NCI-H2107 treated with DMSO at 0.1 percent for 48 hours (cell line): ENCODE results near the gene SMARCA4.
"Not testable (repeated sequence)": the region's sequence is repeated elsewhere in the genome, so short reads cannot be mapped to it uniquely, and the experiment has no call there.

ENCODE experiments used
- DNase-seq: peaks from one replicate; lab custom pipeline; 2025; ENCODE audit not compliant: unreplicated experiment; lab: John Stamatoyannopoulos, UW

The SMARCA4 gene

DNA sequence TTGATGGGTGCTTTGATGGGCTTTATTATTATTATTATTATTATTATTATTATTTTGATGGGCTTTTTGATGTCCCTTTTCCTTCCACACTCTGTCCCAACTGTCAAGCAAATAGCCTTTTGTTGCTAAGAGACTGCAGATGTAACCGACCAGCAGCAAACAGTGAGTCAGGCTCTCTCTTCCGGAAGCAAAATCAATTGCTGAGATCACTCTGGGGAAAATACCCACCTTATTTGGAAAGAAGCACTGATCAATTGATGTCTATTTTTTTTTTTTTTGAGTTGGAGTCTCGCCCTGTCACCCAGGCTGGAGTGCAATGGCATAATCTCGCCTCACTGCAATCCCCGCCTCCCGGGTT lies 131.3 kb downstream of the SMARCA4 start:
- DNase-seq, result no peak

DNA sequence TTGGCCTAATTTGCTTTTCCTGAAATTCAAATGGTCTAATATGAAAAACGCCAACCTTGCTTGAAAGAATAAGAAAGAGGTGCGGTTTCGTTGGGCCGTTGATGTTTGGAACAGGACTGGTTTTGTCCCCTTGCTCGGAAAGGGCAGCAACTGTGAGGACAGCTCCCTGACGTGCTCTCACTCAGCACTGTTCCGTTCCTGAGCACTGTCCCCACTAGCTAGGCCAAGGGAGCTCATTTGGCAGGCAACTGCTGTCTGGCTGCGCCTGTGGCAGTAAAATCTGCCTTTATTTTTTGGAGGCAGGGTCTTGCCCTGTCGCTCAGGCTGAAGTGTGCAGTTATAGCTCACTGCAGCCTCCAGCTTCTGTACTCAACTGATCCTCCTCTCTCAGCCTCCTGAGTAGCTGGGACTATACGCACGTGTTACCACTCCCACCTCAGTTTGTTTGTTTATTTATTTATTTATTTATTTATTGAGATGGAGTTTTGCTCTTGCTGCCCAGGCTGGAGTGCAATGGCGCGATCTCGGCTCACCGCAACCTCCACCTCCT lies 132.9 kb downstream of the SMARCA4 start:
- no peak for DNase-seq

DNA sequence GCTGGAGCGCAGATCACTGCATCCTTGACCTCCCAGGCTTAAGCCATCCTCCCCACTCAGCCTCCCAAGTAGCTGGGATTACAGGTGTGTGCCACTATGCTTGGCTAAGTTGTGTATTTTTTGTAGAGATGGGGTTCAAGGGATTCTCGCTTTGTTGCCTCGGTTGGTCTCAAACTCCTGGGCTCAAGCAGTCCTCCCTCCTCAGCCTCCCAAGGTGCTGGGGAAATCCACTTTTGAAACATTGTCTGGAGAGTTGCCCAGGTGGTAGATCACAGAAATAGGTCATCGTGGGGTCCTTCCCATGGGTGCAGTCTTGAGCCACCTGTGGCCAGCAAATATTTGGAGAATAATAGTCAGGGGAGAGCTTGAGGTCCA lies 133.7 kb downstream of the SMARCA4 start:
- no peak for DNase-seq

DNA sequence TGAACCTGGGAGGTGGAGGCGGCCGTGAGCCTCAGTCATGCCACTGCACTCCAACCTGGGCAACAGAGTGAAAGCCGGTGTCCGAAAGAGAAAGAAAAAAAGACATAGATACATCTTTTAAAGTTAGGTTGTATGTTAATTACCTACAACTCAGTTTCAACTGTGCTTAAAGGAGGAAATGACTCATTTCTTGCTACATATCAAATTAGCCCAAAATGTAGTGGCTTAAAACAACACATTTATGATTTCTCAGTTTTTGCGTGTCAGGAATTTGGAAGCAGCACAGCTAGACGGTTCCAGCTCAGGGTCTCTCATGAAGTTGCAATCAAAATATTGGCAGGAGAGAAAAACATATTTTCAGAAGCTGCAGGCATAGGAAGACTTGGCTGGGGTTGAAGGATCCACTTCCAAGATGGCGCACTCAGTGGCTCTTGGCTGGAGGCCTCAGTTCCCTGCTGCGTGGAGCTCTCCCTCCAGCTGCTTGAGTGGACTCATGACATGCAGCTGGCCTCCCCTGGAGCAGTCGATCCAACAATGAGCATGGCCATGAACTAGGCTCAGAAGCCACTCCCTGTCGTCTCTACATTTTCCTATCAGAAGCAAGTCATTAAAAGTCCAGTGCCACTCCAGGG lies 135.5 kb downstream of the SMARCA4 start:
- no peak for DNase-seq

- DNase-seq, result not testable (repeated sequence)
Measured at GRCh38 chr19:11097367-11097766, 136.5 kb downstream of the SMARCA4 start.

- no peak for DNase-seq
Measured at GRCh38 chr19:11098327-11098726, 137.5 kb downstream of the SMARCA4 start.

- DNase-seq, result no peak
Measured at GRCh38 chr19:11098861-11099260, 138.0 kb downstream of the SMARCA4 start.

DNA sequence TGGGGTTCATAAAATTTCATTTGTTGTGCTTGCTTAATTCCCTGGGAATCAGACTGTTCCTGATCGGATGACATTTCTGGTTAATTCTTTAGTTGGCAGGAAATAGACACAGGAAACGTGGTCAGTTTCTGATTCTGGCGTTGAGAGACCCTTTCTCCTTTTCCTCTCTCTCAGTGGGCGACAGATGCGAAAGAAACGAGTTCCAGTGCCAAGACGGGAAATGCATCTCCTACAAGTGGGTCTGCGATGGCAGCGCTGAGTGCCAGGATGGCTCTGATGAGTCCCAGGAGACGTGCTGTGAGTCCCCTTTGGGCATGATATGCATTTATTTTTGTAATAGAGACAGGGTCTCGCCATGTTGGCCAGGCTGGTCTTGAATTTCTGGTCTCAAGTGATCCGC lies 139.2 kb downstream of the SMARCA4 start:
- no peak for DNase-seq

DNA sequence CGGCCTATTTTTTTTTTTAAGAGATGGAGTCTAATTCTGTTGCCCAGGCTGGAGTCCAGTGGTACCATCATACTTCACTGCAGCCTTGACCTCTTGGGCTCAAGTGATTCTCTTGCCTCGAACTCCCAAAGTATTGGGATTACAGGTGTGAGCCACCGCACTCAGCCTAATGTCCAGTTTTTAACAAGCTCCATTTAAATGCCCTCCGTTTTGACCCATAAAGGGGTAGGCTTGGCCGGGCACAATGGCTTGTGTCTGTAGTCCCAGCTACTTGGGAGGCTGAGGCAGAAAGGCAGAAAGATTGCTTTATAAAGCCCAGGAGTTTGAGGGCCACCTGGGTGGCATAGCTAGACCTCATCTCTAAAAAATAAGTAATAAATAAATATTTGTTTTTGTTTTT lies 140.2 kb downstream of the SMARCA4 start:
- no peak for DNase-seq

DNA sequence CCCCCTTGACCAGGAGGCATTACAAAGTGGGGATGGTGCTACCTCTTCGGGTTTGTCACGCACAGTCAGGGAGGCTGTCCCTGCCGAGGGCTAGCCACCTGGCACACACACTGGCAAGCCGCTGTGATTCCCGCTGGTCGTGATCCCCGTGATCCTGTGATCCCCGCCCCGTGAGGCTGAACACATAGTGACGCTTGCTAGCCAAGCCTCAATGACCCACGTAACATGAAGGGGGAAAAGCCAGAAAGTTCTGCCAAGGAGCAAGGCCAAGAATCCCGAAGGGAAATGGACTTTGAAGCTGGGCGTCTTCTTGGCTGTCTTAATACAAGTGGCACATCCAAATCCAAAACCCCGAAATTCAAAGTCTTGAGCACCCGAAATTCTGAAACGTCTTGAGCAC lies 142.1 kb downstream of the SMARCA4 start:
- DNase-seq, result no peak

DNA sequence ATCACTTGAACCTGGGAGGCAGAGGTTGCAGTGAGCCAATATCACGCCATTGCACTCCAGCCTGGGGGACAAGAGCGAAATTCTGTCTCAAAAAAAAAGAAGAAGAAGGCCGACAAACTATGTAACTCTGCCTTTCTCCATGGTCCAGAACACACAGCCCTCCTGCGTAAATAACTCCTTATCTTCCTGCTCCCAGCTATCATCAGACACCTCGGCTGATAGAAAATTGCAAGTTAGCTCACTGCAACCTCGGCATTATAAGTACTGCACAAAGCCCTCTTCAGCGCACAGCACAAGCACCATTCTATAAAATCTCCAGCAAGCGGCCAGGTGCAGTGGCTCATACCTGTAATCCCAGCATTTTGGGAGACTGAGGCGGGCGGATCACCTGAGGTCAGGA lies 142.8 kb downstream of the SMARCA4 start:
- not testable (repeated sequence) for DNase-seq

DNA sequence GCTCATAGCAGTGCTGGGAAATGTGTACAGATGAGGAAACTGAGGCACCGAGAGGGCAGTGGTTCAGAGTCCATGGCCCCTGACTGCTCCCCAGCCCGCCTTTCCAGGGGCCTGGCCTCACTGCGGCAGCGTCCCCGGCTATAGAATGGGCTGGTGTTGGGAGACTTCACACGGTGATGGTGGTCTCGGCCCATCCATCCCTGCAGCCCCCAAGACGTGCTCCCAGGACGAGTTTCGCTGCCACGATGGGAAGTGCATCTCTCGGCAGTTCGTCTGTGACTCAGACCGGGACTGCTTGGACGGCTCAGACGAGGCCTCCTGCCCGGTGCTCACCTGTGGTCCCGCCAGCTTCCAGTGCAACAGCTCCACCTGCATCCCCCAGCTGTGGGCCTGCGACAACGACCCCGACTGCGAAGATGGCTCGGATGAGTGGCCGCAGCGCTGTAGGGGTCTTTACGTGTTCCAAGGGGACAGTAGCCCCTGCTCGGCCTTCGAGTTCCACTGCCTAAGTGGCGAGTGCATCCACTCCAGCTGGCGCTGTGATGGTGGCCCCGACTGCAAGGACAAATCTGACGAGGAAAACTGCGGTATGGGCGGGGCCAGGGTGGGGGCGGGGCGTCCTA lies 144.3 kb downstream of the SMARCA4 start:
- no peak for DNase-seq

DNA sequence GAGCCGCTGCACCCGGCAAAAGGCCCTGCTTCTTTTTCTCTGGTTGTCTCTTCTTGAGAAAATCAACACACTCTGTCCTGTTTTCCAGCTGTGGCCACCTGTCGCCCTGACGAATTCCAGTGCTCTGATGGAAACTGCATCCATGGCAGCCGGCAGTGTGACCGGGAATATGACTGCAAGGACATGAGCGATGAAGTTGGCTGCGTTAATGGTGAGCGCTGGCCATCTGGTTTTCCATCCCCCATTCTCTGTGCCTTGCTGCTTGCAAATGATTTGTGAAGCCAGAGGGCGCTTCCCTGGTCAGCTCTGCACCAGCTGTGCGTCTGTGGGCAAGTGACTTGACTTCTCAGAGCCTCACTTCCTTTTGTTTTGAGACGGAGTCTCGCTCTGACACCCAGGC lies 145.6 kb downstream of the SMARCA4 start:
- no peak for DNase-seq

DNA sequence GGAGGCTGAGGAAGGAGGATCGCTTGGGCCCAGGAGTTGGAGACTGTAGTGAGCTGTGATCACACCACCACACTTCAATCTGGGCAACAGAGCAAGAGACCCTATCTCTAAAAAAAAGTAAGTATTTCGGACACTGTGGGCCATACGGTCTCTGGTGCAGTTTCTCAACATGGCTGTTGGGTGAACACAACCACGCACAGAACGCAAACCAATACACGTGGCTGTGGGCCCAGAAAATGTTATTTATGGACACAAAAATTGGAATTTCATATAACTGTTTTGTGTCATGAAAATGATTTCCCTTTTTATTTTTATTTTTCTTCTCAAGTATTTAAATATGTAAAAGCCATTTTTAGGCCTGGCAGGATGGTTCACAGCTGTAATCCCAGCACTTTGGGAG lies 147.9 kb downstream of the SMARCA4 start:
- no peak for DNase-seq

- DNase-seq, result no peak
Measured at GRCh38 chr19:11111117-11111770, 150.4 kb downstream of the SMARCA4 start.

GRCh38 chr19:11111771-11112144 lies 150.9 kb downstream of the SMARCA4 start:
- DNase-seq, result no peak
